UCSD-AML1 (cell line): Measurements from ENCODE around the gene WDFY4.
"Not testable (repeated sequence)": the region's sequence is repeated elsewhere in the genome, so short reads cannot be mapped to it uniquely, and the experiment has no call there.

Experiments used
- DNase-seq: peaks from one replicate; lab custom pipeline; 2025; ENCODE audit not compliant: unreplicated experiment; lab: John Stamatoyannopoulos, UW

WDFY4 gene, protein sequence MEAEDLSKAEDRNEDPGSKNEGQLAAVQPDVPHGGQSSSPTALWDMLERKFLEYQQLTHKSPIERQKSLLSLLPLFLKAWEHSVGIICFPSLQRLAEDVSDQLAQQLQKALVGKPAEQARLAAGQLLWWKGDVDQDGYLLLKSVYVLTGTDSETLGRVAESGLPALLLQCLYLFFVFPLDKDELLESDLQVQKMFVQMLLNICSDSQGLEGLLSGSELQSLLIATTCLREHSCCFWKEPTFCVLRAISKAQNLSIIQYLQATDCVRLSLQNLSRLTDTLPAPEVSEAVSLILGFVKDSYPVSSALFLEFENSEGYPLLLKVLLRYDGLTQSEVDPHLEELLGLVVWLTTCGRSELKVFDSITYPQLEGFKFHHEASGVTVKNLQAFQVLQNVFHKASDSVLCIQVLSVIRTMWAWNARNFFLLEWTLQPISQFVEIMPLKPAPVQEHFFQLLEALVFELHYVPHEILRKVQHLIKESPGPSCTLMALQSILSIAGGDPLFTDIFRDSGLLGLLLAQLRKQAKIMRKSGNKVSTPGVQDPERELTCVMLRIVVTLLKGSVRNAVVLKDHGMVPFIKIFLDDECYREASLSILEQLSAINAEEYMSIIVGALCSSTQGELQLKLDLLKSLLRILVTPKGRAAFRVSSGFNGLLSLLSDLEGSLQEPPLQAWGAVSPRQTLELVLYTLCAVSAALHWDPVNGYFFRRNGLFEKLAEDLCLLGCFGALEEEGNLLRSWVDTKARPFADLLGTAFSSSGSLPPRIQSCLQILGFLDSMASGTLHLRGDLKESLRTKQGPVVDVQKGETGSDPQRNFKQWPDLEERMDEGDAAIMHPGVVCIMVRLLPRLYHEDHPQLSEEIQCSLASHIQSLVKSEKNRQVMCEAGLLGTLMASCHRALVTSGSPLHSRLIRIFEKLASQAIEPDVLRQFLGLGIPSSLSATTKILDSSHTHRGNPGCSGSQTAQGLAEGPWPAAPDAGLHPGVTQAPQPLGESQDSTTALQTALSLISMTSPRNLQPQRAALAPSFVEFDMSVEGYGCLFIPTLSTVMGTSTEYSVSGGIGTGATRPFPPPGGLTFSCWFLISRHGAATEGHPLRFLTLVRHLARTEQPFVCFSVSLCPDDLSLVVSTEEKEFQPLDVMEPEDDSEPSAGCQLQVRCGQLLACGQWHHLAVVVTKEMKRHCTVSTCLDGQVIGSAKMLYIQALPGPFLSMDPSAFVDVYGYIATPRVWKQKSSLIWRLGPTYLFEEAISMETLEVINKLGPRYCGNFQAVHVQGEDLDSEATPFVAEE (N-terminal part only)

GRCh38 chr10:48684792-48685623 is at the start of gene WDFY4:
Gene WDFY4 (plus strand): TSS chr10:48684873. CDS start chr10:48709733, 24,860 bp downstream.
- peak; percentile 84 for DNase-seq

DNA sequence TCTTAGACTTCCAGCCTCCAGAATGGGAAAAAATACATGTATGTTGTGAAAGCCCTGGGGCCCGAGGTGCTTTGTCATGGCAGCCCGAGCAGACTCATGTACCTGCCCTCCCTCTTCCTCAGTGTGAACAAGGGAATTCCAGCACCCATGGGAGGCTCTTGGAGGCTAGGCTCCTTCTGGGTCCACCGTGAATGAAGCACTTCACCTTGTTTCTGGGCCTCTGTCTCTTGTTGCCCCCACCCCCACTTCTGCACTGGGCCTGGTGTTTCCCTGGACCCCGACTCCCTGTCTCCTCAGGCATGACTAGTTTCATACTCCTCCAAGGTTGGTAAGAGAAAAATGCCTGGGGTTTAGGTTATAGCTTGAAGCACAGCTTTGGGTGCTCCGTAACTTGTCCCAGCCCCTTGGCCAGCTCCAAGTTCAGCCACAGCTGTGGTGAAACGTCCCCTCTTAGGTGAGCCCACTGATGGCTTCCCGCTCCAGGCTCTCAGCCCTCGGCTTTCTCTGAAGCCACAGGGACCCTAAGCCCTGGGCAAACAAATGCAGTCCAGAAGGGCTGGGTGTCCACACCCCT is 49.6 kb upstream of the WDFY4 start:
- no peak for DNase-seq

DNA sequence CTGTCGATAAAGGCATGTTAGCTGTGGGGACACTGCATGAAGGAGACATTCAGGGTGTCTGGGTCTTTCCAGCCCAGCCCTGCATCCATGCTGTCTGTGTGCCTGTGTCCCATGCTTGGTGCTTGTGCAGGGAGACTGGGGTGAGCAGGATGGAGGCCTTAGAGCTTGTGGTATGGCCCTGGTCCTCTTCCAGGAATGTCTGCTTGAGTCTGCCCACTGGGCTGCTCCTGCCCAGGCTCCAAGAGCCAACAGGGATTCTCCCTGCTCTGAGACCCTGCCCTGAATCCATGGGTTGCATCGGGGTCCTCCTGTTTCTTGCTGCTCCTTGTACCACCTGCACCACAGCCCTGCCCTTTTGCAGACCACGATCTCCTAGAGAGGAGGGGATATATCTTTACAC is 48.4 kb upstream of the WDFY4 start:
- no peak for DNase-seq

DNA sequence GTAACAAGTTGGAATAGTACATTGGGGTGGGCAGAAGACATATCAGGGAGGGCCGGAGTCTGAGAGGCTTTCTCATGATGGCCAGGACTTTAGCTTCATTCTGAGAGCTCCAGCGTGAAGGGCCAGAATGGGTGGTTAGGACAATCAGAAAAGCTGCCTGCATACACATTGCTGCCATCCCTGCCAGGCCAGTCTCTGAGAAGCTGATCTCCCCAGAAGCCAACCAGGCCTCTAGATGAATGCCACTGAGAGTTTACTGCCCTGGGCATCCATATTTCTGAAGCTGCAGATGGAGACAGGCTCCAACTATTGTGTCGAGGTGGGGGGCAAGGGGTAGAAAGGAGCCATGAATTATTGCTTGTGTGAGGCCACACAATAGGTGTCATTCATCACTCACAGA is 47.8 kb upstream of the WDFY4 start:
- no peak for DNase-seq

- no peak for DNase-seq
Observed at GRCh38 chr10:48638158-48638557, 46.5 kb upstream of the WDFY4 start.

- DNase-seq: no peak
Observed at GRCh38 chr10:48638739-48639527, 45.7 kb upstream of the WDFY4 start.

DNA sequence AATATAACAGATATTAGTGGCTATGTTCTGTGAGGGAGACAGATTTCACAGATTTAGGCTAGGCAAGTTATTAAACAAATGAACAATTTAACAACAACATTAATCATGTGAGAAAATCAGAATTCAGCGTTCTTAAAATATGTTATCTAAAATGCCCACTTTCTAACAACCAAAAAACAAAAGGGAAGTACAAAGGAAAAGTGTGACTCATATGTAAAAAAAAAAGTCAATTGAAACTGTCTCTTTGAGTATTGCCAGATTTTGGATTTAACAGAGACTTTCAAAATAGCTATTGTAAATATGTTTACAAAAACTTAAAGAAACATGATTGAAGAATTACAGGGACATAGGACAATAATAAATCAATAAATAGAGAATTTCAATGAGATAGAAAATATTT is 45.0 kb upstream of the WDFY4 start:
- no peak for DNase-seq

DNA sequence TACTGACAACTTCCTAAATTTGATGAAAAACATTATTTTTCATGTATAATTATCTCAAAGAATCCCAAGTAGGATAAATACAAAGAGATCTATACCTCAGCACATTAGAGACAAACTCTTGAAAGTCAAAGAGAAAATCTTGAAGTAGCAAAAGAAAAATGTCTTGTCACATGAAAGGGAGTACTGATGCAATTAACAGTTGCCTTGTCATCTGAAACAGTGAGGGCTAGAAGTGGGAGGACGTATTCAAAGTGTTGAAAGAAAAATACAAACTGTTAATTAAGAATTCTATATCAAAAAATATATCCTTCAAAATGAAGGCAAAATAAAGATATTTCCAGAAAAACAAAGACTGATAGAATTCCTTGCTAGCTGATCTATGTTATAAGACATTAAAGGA is 44.3 kb upstream of the WDFY4 start:
- DNase-seq: no peak

GRCh38 chr10:48641099-48641690 is 43.5 kb upstream of the WDFY4 start:
- DNase-seq: not testable (repeated sequence)

- no peak for DNase-seq
Observed at GRCh38 chr10:48645600-48645999, 39.1 kb upstream of the WDFY4 start.

GRCh38 chr10:48647073-48647472 is 37.6 kb upstream of the WDFY4 start:
- not testable (repeated sequence) for DNase-seq

DNA sequence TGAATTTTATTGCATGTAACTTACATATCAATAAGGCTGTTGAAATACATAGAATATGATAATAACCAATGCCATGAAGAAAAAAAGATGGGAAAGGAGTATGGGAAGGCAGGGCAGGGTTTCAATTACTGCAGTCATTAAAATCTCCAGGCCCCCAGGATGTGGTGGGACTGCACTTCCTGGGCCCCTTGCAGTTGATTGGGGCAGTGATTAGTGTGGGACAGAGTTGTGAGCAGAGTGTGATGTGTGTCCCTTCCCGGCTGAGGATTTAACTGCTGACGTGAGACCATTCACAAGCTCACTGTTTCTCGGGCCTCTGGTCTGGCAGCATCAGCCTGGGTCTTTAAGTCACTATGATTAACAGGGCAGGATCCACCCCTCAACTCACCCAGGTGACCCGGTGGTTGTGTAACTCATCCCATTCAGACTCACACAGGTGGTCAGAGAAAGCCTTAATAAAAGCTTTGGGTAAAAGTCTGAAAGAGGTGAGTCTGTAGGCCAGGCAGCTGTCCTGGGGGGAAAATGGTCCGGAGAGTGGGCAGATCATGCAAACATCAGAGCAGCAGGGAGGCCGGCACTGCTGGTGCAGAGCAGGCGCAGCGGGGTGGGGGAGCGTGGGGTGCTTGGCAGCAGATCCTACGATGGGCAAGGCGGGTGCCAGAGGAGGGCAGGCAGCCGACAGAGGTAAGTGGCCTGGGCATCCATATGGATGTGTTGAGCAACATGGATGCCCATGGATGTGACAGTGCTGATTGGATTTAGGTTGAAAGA is 36.3 kb upstream of the WDFY4 start:
- DNase-seq: no peak

DNA sequence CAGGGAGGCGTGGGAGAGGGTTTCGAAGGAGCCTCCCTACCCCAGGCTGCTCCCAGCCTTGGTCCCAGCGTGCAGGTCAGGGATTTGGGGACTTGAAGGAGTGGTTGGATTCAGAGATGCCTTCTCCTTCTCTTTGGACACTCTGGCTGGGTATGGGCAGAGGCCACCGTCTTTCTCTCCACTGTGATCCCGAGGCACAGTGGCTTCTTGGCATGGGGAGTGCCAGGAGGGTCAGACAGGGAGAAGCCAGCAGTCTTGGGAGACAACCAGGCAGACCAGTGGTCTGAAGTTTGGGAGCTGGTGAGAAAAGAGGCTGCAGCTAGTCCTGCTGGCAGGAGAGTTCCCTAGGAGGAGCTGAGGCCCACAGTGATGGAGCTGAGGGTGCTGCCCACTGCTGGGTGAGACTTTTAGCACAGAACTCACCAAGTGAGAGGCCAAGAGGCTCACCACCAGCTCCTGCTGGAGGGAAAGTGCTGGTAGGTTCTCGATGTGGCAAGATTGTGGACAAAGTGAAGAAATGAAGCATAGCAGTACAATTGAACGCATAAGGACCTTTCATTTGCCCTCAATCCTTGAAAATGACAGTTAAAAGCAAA is 35.2 kb upstream of the WDFY4 start:
- DNase-seq: peak; percentile 52

DNA sequence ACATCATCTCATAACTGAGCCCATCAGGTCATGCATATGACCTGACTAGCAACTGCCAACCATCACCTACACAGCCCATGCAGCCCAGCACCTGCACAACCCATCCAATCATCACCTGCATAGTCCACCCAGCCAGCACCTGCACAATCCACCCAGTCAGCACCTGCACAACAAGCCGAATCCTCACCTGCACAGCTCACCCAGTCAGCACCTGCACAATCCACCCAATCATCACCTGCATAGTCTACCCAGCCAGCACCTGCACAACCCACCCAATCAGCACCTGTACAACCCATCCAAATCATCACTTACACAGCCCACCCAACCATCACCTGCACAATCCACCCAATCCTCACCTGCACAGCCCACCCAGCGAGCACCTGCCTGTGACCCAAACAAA is 33.4 kb upstream of the WDFY4 start:
- no peak for DNase-seq

DNA sequence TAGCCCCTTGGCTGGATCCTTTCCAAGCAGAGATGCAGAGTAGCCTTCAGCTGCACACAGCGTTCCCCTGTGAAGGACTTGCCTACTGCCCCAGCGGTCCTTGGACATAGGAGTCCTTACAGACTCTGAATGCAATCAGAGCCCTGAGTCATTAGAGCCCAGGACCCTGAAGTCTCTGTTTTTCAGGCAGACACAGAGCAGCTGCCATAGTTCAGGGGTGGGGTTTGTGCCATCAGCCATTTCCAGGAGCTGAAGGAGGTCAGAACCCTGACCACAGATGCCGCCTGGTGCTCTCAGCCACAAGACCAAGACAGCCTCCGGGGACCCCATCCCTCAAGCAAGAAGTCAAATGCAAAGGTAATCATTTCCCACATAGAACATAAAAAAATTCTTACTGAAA is 32.8 kb upstream of the WDFY4 start:
- no peak for DNase-seq

- DNase-seq: no peak
Observed at GRCh38 chr10:48652344-48652743, 32.3 kb upstream of the WDFY4 start.

- DNase-seq: no peak
Observed at GRCh38 chr10:48653347-48653746, 31.3 kb upstream of the WDFY4 start.
